SK-N-SH treated with all-trans-retinoic acid at 6 μM for 48 hours (cell line): Measurements from ENCODE around the gene APBB1.

Source experiments
- ARNTL ChIP-seq: fragments of 450-650 bp; formaldehyde crosslinking; IDR thresholded peaks from 2 replicates; pipeline ENCODE4 v1.5.0; 2020; ENCODE audit warnings: low read depth, mild to moderate bottlenecking, moderate library complexity, borderline replicate concordance
- OSR1 ChIP-seq: fragments of 250-450 bp; sonication (Bioruptor Pico); IDR thresholded peaks from 2 replicates; pipeline ENCODE4 v1.8.0; 2022; ENCODE audit warnings: moderate library complexity, mild to moderate bottlenecking, inconsistent platforms
- PATZ1 ChIP-seq: fragments of 250-450 bp; sonication (Bioruptor Pico); IDR thresholded peaks from 2 replicates; pipeline ENCODE4 v1.8.0; 2020; ENCODE audit warnings: mild to moderate bottlenecking, moderate library complexity, borderline replicate concordance
- PPARA ChIP-seq: fragments of 250-450 bp; sonication (Bioruptor Pico); IDR thresholded peaks from 2 replicates; pipeline ENCODE4 v1.5.0; 2020; ENCODE audit warnings: mild to moderate bottlenecking, borderline replicate concordance
- RARB ChIP-seq: fragments of 250-450 bp; sonication (Bioruptor Pico); IDR thresholded peaks from 2 replicates; pipeline ENCODE4 v1.8.0; 2021; ENCODE audit warnings: mild to moderate bottlenecking, moderate library complexity
- SNAI2 ChIP-seq: fragments of 250-450 bp; sonication (Bioruptor Pico); IDR thresholded peaks from 2 replicates; pipeline ENCODE4 v1.5.0; 2020; ENCODE audit warnings: mild to moderate bottlenecking, moderate library complexity
- TCF4 ChIP-seq: fragments of 250-450 bp; sonication (Bioruptor Pico); IDR thresholded peaks from 2 replicates; pipeline ENCODE4 v1.8.0; 2021; ENCODE audit warnings: mild to moderate bottlenecking, moderate library complexity, borderline replicate concordance
- TSHZ2 ChIP-seq: fragments of 250-450 bp; sonication (Bioruptor Pico); IDR thresholded peaks from 2 replicates; pipeline ENCODE4 v1.5.0; 2020; ENCODE audit warnings: mild to moderate bottlenecking, moderate library complexity
- ZNF70 ChIP-seq: fragments of 450-650 bp; formaldehyde crosslinking; IDR thresholded peaks from 2 replicates; pipeline ENCODE4 v1.5.0; 2020; ENCODE audit warnings: mild to moderate bottlenecking, moderate library complexity

- no peak for TF ChIP-seq SNAI2 (CRISPR knock-in tag)
- no peak for TF ChIP-seq OSR1 (CRISPR knock-in tag)
- TF ChIP-seq PATZ1 (CRISPR knock-in tag): no peak
- no peak for TF ChIP-seq ARNTL (CRISPR knock-in tag)
- TF ChIP-seq ZNF70 (CRISPR knock-in tag): no peak
- no peak for TF ChIP-seq TCF4 (CRISPR knock-in tag)
- no peak for TF ChIP-seq PPARA (CRISPR knock-in tag)
- TF ChIP-seq RARB (CRISPR knock-in tag): no peak
- TF ChIP-seq TSHZ2: no peak
Measured at GRCh38 chr11:6356503-6357055, 62.3 kb downstream of the APBB1 start.
